Activated naive CD8-positive, alpha-beta T cell (primary cell): Measurements from ENCODE around the gene MALRD1.
"Not testable (repeated sequence)": the region's sequence is repeated elsewhere in the genome, so short reads cannot be mapped to it uniquely, and the experiment has no call there.

Experiments
- H3K27ac Mint-ChIP-seq: one replicate; pipeline ENCODE4 v1.8.0; 2021; ENCODE audit warnings: mixed read lengths
- H3K27me3 Mint-ChIP-seq: one replicate; pipeline ENCODE4 v1.8.0; 2021; ENCODE audit warnings: mixed read lengths
- H3K36me3 Mint-ChIP-seq: one replicate; pipeline ENCODE4 v1.8.0; 2021; ENCODE audit warnings: mixed read lengths
- H3K4me1 Mint-ChIP-seq: one replicate; pipeline ENCODE4 v1.8.0; 2021; ENCODE audit warnings: low read depth, mixed read lengths
- H3K4me3 Mint-ChIP-seq: one replicate; pipeline ENCODE4 v1.8.0; 2021; ENCODE audit warnings: mild to moderate bottlenecking, mixed read lengths
- H3K9me3 Mint-ChIP-seq: one replicate; pipeline ENCODE4 v1.8.0; 2021; ENCODE audit warnings: low read depth, mixed read lengths

Gene MALRD1

DNA sequence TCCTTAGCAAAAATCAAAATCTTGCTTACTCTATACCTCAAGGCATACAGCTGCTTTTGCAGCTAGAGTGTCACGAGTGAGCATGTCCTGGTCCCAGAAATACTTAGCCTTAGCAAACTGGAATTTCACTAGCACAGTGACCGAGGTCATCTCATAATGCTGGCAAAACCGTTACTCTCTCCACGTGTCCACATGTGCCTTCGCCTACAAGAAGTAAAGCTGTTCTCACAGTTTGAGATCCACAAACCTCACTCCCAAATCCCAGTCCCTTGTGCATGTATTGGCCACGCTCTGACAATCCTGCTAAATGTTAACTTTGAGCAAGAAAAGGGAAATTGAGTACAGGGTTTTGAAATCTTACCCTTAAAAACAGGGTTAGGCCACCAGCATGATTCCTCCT, 656.6 kb downstream of the MALRD1 start:
- Mint-ChIP-seq H3K36me3 (no peaks in the 10 kb centered on the region), H3K4me3 (no peak overlapping the region), H3K9me3 (peaks cover 7% of the 10 kb centered on the region), H3K27me3 (no peaks in the 10 kb centered on the region), H3K4me1 (no peaks in the 10 kb centered on the region), H3K27ac (no peak overlapping the region)

- H3K27me3 Mint-ChIP-seq = no peaks in the 10 kb centered on the region
- H3K27ac Mint-ChIP-seq = no peak overlapping the region
- no peak overlapping the region for H3K4me3 Mint-ChIP-seq
- no peaks in the 10 kb centered on the region for H3K4me1 Mint-ChIP-seq
- H3K9me3 Mint-ChIP-seq = peaks cover 20% of the 10 kb centered on the region
- no peaks in the 10 kb centered on the region for H3K36me3 Mint-ChIP-seq
These were observed 658.3 kb downstream of the MALRD1 start for GRCh38 chr10:19706904-19707303.

DNA sequence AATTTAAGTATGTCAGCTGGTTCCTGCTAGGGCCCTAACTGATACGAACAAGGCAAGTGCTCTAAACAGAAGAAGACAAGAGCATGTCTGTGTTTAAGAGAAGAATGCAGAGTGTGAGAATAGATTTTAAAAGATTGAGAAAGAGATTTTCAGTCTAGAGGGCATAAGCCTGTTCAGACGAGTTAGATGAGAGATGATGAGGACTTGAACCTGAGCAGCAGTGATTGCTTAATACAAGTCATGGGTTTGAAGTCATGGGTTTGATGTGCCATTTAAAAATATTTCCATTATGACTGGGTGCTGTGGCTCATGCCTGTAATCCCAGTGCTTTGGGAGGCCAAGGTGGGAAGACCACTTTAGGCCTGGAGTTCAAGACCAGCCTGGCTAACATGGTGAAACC, 658.8 kb downstream of the MALRD1 start:
- peaks cover 23% of the 10 kb centered on the region for H3K9me3 Mint-ChIP-seq
- H3K27ac Mint-ChIP-seq = no peak overlapping the region
- no peaks in the 10 kb centered on the region for H3K36me3 Mint-ChIP-seq

DNA sequence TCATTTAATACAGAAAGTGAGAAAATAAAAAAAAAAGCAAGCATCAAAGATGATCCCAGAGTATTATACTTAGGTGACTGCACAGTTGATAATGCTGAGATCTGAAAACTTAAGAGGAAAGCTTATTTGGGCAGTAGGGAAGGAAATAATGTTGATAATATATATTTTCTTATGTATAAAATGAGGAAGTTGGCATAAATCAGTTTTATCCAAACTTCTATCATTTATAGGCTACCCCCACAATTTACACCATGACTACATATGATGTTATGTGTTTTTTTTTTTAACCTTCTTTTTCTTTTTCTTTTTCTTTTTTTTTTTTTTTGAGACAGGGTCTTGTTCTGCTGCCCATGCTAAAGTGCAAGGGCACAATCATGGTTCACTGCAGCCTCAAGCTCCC, 659.4 kb downstream of the MALRD1 start:
- Mint-ChIP-seq H3K9me3 (peaks cover 25% of the 10 kb centered on the region), H3K27me3 (no peaks in the 10 kb centered on the region), H3K27ac (no peak overlapping the region), H3K36me3 (no peaks in the 10 kb centered on the region), H3K4me3 (no peak overlapping the region), H3K4me1 (no peaks in the 10 kb centered on the region)

More for the DNA sequence above, 658.8 kb downstream of the MALRD1 start:
- Mint-ChIP-seq H3K4me1 (no peaks in the 10 kb centered on the region), H3K4me3 (no peak overlapping the region), H3K27me3 (no peaks in the 10 kb centered on the region)

DNA sequence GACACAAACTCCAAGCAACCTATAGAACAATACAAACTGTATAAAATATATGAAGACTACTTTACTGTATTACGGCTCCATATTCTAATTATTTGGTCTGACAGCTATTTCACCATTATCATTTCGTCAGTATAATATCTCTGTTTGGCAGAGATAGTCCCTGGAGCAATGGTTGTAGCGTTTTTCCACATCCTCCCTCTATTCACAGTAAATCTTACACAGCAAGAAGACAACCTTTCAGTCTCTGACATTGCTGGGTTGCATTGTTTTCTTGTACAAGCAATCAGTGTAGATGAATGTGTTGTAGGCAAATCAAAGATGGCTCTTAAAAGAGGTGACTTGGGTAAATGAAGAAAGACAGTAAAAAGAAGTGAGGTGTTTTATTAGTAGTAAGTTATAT, 662.0 kb downstream of the MALRD1 start:
- Mint-ChIP-seq H3K4me3 (no peak overlapping the region), H3K9me3 (peaks cover 27% of the 10 kb centered on the region)

GRCh38 chr10:19713159-19713558, 664.6 kb downstream of the MALRD1 start:
- no peaks in the 10 kb centered on the region for H3K27me3 Mint-ChIP-seq
- H3K4me1 Mint-ChIP-seq = no peaks in the 10 kb centered on the region
- H3K4me3 Mint-ChIP-seq = no peak overlapping the region
- peaks cover 29% of the 10 kb centered on the region for H3K9me3 Mint-ChIP-seq
- no peak overlapping the region for H3K27ac Mint-ChIP-seq
- no peaks in the 10 kb centered on the region for H3K36me3 Mint-ChIP-seq

More for the DNA sequence above, 662.0 kb downstream of the MALRD1 start:
- no peaks in the 10 kb centered on the region for H3K36me3 Mint-ChIP-seq
- H3K4me1 Mint-ChIP-seq = no peaks in the 10 kb centered on the region
- H3K27ac Mint-ChIP-seq = no peak overlapping the region
- no peaks in the 10 kb centered on the region for H3K27me3 Mint-ChIP-seq

DNA sequence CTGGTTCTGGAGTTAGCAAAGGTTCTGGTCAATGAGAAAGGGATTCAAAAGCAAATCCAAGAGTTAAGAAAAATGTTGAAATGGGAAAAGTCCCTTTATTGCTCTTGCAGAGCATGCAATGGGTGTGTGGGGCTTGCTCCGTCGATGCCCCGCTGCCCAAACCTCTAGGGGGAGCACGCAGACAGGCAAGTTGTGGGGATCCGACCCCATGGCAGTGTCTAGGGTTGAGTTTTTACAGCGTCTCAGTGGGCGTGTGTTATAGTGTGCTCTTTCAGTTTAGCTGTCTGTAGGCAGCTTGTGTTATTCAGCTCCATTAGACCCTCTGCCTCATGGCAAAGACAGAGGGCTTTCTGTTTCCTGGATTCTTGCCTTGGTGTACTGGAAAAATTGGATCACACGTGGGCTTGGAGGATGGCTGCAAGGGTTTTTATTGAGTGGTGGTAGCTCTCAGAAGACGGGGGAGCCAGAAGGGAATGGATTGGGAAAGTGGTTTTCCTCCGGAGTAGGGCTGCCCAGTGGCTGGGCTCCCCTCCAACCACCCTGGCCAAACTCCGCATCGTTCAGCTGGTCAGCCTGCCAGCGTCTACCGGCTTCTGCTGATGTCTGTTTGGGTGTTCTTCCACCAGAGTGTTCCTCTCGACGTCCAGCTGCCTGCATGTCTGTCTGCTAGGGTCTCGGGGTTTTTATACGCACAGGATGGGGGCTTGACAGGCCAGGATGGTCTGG, 665.4 kb downstream of the MALRD1 start:
- Mint-ChIP-seq H3K36me3 (no peaks in the 10 kb centered on the region), H3K4me1 (no peaks in the 10 kb centered on the region)

GRCh38 chr10:19719284-19719683, 670.7 kb downstream of the MALRD1 start:
- H3K27ac Mint-ChIP-seq = no peak overlapping the region
- no peaks in the 10 kb centered on the region for H3K4me1 Mint-ChIP-seq
- no peaks in the 10 kb centered on the region for H3K27me3 Mint-ChIP-seq
- peaks cover 4% of the 10 kb centered on the region for H3K9me3 Mint-ChIP-seq
- H3K36me3 Mint-ChIP-seq = no peaks in the 10 kb centered on the region
- H3K4me3 Mint-ChIP-seq = no peak overlapping the region

More for the DNA sequence above, 665.4 kb downstream of the MALRD1 start:
- H3K4me3 Mint-ChIP-seq = no peak overlapping the region
- no peak overlapping the region for H3K27ac Mint-ChIP-seq
- peaks cover 29% of the 10 kb centered on the region for H3K9me3 Mint-ChIP-seq
- no peaks in the 10 kb centered on the region for H3K27me3 Mint-ChIP-seq

DNA sequence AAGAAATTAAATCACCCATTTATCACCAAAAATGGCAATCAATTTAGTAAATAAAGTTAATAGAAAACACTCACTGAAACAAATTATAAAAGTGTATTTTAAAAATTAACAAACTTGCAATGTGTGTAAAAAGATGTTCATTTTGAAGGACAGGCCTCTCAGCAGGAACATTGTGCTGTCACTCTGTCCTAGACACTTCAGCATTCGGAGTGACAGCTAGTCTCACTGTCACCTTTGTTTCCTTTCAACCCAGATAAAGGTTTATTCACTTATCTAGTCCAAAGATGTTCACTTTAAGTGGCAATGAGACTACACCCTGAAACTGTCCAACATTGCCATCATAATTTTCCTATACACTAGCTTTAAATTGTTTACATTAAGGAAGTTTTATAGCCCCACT, 675.7 kb downstream of the MALRD1 start:
- H3K36me3 Mint-ChIP-seq = no peaks in the 10 kb centered on the region
- no peaks in the 10 kb centered on the region for H3K27me3 Mint-ChIP-seq

DNA sequence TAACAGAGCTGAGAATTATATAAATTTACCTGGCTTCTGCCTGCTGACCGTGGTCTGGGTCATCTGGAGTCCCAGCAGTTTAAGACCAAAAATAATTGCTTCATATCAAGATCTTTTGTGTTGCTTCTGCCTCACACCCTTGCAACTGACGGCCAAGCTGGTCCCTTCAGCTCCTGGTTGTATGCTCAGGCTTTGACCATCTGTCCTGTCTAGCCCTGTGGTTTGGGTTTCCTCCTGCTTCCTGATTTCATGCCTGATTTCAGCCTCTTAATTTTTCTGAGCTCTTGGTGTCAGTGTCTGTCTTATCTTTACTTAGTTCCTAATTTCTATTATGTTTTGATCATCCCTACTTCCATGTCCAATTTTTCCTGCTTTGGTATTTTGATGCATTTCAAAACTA, 679.8 kb downstream of the MALRD1 start:
- Mint-ChIP-seq H3K27me3 (no peaks in the 10 kb centered on the region), H3K36me3 (no peaks in the 10 kb centered on the region), H3K4me3 (no peak overlapping the region), H3K9me3 (peaks cover 4% of the 10 kb centered on the region), H3K4me1 (no peaks in the 10 kb centered on the region), H3K27ac (no peak overlapping the region)

More for the DNA sequence above, 675.7 kb downstream of the MALRD1 start:
- H3K4me1 Mint-ChIP-seq = no peaks in the 10 kb centered on the region
- no peak overlapping the region for H3K4me3 Mint-ChIP-seq
- peaks cover 4% of the 10 kb centered on the region for H3K9me3 Mint-ChIP-seq
- no peak overlapping the region for H3K27ac Mint-ChIP-seq

DNA sequence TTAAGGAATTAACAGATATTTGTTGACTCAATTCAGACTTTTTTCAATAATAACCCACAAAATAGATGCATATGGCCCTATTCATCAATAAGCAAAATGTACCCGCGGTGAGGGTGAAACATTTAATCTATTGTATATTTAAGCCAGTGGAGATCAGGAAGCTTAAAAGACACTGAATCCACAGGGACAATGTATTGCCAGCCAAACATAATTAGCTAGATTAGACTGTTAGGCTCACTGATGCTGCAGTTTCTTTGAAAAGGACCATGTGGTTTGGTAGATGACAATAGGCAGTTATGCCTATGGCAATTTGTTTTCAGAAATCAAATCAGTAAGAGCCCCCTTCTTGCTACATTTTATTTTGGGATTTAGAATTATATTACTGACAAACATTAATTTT, 680.4 kb downstream of the MALRD1 start:
- Mint-ChIP-seq H3K27ac (no peak overlapping the region), H3K9me3 (peaks cover 4% of the 10 kb centered on the region), H3K4me1 (no peaks in the 10 kb centered on the region), H3K4me3 (no peak overlapping the region), H3K36me3 (no peaks in the 10 kb centered on the region), H3K27me3 (no peaks in the 10 kb centered on the region)

DNA sequence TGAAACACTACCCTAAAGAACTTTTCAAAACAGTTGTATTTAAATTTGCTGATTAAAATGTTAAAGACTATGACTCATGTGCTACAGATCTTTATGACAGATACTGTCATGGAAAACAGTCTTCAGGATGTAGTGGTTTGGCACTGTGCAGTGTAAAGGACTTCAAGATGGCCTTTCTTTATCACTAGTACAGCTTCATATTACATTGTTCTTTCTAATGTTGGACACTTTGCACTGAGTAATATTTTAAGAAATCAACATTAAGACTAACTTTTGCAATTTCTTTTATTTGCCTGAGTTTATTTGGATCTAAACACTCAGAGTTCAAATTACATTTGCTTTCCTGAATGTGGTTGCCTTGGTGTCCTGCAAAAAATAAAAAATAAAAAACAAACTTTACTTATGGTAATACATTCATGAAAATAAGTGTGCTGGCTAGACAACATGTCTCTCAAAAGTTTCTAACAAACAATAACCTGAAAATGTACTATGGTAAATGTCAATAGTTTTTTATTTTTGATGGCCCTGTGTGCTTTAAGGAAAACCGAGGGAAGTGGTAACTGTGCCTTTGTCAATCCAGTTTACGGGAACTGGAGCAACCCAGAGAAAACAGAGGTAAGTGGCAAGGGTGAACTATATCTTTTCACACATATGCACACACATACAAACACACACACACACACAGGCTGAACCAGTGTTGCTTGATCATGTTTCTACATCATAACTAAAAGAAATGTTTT, 681.7 kb downstream of the MALRD1 start:
- H3K36me3 Mint-ChIP-seq = no peaks in the 10 kb centered on the region
- no peaks in the 10 kb centered on the region for H3K27me3 Mint-ChIP-seq
- H3K9me3 Mint-ChIP-seq = peaks cover 4% of the 10 kb centered on the region
- no peak overlapping the region for H3K4me3 Mint-ChIP-seq
- H3K4me1 Mint-ChIP-seq = no peaks in the 10 kb centered on the region
- H3K27ac Mint-ChIP-seq = no peak overlapping the region

DNA sequence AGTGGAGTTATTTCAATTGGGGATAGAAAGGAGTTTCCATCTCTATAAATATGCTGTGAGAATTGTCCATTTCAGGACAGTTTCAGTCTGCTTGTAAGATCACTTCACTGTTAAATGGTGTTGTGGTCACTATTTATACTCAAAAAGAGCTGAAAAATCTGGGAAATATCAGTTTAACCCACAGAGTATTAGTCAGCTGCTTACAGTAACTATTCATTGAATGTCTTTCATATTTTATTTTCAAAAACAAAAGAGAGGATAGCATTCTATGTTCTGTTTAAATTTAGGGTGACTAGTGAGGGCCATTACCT, 682.3 kb downstream of the MALRD1 start:
- H3K4me3 Mint-ChIP-seq = no peak overlapping the region
- no peaks in the 10 kb centered on the region for H3K4me1 Mint-ChIP-seq
- H3K27ac Mint-ChIP-seq = no peak overlapping the region
- H3K9me3 Mint-ChIP-seq = peaks cover 4% of the 10 kb centered on the region
- no peaks in the 10 kb centered on the region for H3K27me3 Mint-ChIP-seq
- no peaks in the 10 kb centered on the region for H3K36me3 Mint-ChIP-seq

DNA sequence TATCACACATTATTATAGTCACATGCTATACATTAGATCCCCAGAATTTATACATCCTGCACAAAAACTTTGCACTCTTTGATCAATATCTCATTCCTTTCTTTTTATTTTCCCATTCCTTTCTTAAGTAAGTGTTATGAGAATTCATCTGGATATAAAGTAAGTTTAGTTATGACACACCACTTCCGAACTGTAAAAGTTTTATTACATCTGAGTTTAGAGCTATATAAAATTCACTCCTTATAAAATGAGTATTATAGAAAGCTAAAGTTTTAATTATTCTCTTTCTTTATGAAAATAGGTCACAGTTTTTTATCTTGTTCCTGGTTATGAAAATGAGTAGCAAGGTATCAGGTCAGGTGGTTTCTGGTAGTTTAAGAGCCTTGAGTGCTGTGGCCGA, 683.0 kb downstream of the MALRD1 start:
- Mint-ChIP-seq H3K36me3 (no peaks in the 10 kb centered on the region), H3K27me3 (no peaks in the 10 kb centered on the region), H3K27ac (no peak overlapping the region), H3K4me3 (no peak overlapping the region), H3K9me3 (peaks cover 4% of the 10 kb centered on the region), H3K4me1 (no peaks in the 10 kb centered on the region)

- no peaks in the 10 kb centered on the region for H3K4me1 Mint-ChIP-seq
- no peak overlapping the region for H3K27ac Mint-ChIP-seq
- H3K36me3 Mint-ChIP-seq = no peaks in the 10 kb centered on the region
- peaks cover 6% of the 10 kb centered on the region for H3K9me3 Mint-ChIP-seq
- H3K27me3 Mint-ChIP-seq = no peaks in the 10 kb centered on the region
- no peak overlapping the region for H3K4me3 Mint-ChIP-seq
These were observed 689.8 kb downstream of the MALRD1 start for GRCh38 chr10:19738440-19738839.

GRCh38 chr10:19739232-19739631, 690.6 kb downstream of the MALRD1 start:
- not testable (repeated sequence) for H3K36me3 Mint-ChIP-seq, H3K4me1 Mint-ChIP-seq, H3K4me3 Mint-ChIP-seq, H3K27me3 Mint-ChIP-seq, H3K9me3 Mint-ChIP-seq, H3K27ac Mint-ChIP-seq
